ENCODE measurements around the gene F11R. TPM values are rescaled to one million over a fixed set of nuclear protein-coding genes. Genes with fewer than 3 reads are reported as not detected.
"Not testable (repeated sequence)": the region's sequence is repeated elsewhere in the genome, so short reads cannot be mapped to it uniquely, and the experiment has no call there.

Gene F11R
- 304 and 318 TPM in 2 replicates for total RNA-seq

- DNase-seq, result peak; percentile 80
Observed at GRCh38 chr1:161020509-161021164, at the start of gene F11R. Gene F11R, minus strand, starts transcription at chr1:161021152. Its CDS starts 79 bp downstream, at chr1:161021073.

DNA sequence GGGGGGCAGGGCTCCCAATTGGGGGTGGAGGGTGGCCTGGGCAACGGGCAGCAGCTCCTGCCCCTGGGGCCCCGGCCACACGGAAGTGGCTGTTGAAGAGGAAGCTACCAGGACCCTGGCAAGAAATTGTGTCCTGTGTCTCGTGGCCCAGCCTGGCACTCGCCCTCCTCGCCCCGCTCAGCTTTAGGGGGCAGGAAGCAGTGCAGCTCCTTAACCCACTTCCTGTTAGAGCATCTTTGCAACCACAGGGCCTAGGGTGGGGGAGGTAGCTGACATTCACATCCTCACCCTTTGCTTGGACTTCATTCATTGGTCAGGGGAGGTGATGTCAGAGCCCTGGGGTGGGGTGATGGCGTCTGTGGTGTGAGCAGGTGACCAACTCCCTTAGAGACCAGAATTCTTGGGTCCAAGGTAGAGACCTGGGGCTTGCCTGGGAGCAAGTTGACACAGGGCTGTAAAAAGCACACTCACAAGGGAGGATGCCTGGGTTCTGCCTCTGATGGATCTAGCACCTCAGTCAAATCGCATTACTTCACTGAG is 48.8 kb upstream of the F11R start, which contains the start of gene ARHGAP30:
Gene ARHGAP30 (minus strand): TSS at position 161 of the 540 bp plus-strand sequence. CDS start 267 bp downstream, outside the sequence.
- no peak for DNase-seq

DNA sequence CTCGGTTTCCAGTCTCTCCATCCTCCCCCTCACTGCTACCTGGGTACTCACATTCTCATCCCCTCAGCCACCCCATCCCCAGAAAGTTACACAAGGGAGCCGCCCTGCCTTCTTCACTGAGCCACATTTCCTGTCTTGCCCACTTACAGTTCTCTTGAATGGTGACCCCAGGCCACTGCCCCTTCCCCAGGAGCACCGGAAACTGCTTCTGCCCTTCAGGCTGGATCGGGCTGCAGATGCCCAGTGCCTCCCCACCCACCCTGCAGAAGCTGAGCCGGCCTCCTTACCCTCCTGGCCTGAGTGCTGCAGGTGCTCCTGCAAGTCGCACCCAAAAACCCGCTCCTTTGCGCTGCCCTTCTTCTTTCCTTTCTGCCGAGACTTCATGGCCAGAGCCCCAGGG is 48.3 kb upstream of the F11R start:
- DNase-seq, result no peak

DNA sequence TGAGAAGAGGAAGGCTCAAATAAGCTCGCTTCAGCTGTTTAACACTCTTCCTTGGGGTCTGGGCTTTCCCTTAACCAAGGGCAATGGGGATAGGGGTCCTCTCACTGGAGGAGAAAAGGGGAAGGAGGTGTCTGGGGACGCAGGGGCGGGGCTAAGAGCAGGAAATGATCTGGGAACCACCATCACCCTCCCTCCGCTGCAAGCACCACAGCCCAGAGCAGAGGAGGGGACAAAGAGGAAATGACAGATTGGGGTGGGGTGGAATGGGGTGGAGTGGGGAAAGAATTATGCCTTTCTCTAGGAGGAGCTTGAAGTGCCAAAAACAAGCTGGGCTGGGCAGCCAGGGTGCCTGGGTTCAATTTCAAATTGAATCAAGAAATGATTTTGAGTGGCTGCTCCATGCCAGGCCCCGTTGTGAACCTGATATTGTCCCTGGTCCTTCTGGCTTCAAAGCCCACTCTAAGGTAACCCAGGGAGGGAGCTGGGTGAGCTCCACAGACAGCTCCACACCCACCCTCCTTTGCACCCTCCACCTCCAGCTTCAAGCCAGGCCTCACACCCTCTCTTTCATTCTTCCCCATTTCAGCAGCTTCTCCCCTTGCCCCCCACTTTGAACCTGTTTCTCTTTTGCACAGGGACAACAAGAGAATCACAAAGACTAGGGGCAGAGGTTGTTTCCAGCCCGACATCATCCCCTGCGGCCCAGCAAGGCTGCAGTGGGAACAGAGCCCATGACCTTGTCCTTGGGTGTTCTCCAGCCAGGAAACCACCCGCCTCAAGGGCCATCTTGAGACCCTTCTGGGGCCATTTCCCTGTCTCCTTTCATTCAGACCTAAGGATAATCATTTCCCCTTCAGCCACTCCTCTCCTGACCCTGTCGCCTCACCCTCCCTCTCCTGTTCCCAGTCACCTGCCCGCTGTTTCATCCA is 47.6 kb upstream of the F11R start:
- no peak for DNase-seq

DNA sequence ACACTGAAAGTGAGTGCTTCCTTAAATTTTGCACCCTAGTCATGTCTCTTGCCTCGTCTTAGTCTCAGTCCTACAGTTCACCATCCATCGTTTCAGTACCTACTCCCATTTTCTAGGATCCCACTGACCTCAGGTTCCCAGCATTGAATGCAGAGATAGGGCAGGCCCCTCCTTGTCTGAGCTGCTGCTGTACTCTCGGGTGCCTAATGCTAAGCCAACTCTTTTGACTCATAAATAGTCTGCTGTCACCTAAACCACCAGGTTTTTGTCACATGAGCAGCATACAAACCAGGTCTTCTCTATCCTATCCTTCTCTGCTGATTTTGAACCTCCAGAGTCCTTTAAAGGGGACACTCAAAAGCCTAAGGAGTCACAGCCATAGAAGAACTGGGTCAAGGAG is 45.7 kb upstream of the F11R start:
- no peak for DNase-seq

DNA sequence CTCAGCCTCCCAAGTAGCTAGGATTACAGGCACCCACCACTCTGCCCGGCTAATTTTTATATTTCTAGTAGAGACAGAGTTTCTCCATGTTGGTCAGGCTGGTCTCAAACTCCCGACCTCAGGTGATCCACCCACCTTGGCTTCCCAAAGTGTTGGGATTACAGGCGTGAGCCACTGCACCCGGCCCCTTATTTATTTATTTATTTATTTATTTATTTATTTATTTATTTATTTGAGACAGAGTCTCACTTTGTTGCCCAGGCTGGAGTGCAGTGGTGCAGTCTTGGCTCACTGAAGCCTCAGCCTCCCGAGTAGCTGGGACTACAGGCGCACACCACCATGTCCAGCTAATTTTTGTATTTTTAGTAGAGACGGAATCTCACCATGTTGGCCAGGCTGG is 44.7 kb upstream of the F11R start:
- not testable (repeated sequence) for DNase-seq

- DNase-seq, result not testable (repeated sequence)
Observed at GRCh38 chr1:161063936-161064335, 43.0 kb upstream of the F11R start.

GRCh38 chr1:161061419-161061818 is 40.5 kb upstream of the F11R start:
- no peak for DNase-seq

- no peak for DNase-seq
Observed at GRCh38 chr1:161059293-161059692, 38.3 kb upstream of the F11R start.

- no peak for DNase-seq
Observed at GRCh38 chr1:161054805-161055204, 33.9 kb upstream of the F11R start.

GRCh38 chr1:161054232-161054631 is 33.3 kb upstream of the F11R start:
- DNase-seq, result no peak

DNA sequence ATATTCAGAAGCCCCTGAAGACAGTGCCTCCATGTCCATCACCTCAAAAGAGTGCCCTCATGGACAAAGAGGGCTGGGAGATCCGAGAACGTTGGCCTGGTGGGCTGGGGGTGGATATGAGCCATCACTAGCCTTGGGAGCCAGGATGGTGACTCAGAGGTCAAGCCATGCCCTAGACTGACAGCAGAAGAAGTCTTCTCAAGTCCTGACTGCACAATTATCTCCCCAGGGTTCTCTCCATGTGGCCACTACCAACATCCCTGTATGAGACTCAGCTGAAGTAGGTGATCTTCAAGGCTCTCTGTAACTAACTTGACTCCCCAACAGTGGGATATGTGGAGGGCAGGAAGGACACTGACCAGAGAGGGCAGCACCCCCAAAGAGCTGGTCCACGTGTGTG is 31.9 kb upstream of the F11R start:
- DNase-seq, result no peak

DNA sequence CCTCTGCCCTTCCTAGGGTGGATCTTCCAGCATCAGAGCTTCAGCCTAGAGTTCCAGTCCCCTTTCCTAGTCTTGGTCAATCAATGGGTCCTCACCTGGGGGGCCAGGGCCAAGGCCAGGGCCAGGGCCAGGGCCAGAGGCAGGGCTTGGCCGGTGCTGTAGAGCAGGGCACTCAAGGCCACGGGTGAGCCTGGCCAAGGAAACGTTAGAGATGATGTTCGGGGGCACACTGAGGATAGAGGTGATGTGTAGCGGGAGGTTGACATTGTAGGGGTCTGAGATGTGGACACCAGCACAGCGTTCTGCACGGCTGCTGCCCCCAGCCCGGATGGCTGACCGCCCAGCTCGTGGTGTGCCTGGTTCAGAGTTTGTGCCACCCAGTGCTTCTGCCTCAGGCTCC is 30.3 kb upstream of the F11R start:
- no peak for DNase-seq

DNA sequence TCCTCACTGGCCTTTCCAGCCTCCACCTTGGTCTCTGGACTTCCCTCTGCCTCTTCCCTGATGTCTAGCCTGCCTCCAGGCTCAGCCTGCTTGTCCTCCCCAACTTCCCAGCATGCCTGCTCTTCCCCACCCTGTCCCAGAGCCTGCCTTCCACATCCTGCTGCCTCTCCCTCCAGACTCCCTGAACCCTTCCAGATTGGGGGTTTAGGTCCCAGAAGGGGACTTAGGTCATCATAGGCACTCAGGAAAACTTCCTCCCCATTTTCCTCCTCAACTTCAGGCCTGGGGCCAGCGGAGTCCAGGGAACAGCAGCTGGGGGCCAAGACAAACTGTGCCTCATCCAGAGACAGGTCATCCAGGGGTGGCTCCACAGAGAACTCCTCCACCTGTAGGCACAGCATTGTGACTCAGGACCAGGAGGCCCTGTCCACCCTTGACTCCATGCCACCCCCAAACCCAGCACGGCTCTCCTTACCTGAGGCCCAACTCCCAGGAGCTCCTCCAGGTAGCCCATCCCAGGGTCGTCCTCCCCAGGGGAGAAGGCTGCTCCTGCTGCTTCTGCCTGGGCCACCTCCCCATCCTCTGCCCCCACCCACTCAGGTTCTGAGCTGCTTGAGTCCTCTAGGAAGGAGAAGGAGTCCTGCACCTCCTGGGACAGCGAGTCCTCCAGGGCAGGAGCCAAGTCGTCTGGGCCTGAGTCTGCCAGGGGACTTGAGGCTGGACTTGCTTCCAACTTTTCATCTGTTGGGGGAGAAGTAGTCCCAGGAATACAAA is 28.2 kb upstream of the F11R start:
- DNase-seq, result no peak

DNA sequence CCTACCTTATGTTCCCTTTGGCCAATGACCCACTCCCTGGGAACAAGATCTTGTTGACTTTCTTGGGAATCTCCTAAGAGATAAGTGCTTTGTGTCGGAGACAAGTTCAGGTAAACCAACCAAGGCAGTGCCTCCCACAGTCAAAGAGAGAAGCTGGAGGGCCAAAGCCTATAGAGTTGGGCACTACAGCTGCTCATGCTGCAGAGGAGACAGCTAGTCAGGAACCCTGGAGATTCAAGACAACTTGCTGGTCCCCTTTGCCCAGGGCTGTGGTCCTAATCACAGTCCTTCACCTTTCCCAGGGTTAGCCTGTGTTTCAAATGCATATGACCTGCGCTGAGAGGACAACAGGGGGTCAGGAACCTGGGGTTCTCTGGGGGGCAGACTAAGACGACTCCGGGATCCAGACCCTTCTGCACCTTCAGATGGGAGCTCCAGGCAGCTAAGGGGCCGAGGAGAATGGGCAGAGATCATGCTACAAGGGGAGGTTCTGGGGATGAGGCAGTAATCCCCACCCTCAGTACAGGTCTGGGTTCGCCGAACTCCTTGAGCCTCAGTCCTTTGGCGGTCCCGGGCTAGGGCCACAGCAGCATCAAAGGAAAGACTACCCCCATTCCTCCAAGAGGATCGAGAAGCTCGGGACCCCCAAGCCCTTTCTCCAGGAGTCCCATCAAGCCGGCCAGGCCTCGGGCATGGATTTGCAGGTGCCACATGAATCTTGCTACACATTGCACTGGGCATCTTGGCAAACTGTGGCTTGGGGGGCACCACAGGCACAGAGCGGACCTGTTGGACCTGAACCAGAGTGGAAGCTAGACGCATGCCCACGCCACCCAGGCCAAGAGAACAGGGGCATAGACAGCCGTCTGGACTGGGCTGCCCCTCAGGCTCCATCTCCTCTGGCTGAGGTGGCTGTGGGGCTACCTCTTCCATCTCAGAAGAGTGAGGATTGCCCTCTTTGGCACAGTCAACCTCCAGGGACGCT is 26.8 kb upstream of the F11R start:
- DNase-seq, result no peak

DNA sequence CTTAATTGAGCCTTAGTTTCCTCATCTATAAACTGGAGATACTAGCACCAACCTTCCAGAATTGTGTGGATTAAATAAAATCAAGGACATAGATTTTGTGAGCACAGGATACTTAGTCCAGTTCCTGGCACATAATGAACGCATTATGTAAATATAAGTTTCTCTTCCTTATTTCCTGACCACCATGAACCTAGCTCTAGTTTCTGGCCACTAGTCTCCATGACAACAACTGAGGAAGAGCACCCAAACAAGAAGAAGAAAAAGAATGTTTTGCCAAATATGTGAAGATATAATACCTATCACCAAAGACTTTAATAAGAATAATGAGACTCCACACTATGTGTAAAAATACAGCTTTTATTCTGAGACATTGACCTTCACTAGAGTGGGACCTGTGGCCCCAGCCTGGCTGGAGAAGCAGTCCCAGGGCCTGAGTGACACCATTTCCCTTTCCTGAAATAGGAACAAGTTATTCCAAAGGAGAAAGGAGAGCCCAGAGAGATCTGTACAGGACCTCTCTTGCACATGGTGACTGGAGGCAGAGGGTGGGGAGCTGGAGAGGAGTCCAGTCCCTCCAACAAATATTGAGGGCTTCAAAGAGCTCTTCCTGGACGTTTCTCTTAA is 25.8 kb upstream of the F11R start:
- no peak for DNase-seq

DNA sequence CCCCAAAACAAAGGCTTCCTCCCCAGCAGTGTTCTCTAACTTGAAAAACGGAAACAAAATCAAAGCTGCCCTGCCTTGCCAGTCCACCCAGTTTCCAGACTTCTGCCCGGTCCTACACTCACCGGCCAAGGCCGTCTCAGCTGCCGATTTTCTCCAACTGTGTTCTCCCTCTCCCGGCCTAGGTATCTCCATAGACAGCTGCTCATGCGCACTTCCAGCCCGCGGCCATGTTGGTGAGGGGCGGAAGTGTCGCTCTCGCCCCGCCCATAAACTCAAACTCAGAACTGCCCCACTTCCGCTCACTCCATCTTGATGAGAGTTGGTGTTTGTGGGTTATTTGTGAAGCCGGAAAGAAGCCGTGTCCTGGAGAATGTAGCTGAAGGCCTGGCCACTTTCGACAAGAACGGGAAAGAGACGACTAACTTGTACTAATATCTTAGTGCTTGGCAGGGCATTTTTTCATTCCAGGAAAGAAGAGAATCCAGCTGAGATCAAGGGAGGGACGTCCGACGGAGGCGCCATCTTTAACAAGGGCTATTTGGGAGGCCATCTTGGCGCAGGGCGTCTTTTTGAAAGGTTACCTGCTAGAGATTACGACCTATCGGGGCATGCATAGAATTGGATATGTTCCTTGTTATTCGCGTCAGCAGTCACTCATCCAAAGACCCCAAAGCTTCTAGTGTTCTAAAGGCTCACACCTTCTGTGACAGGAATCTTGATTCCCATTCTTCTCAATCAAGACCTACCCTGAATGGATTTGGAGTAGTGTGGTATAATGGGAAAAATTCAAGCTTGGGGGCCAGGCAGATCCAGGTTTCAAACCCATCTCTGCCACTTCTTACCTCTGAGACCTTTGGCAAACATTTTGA is 25.0 kb upstream of the F11R start, which contains the start of gene USF1:
Gene USF1 (minus strand): TSS at position 242 of the 869 bp plus-strand sequence. CDS start 2,702 bp downstream, outside the sequence.
- peak; percentile 98 for DNase-seq

- DNase-seq, result peak; percentile 73
Observed at GRCh38 chr1:161044908-161045735, 24.2 kb upstream of the F11R start.

DNA sequence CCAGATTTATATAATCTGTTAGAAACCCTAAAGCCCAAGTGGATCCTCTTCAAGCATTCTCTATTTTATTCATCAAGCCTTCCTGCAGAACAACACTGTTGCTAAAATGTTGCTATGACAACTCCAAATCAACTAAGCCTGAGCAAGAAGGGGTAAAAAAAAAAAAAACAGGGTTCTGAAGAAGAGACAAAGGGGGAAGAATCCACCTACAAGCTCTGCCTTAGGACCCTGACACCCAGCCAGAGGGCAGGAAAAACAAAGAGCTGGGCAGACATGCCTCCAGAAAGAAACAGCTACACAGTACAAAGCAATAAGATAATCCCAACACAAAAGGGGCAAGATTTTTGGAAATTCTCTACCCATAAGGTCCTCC is 23.6 kb upstream of the F11R start:
- DNase-seq, result peak; percentile 39
